ENCODE data around the gene GATB. TPM values are rescaled to one million over a fixed set of nuclear protein-coding genes. Genes with fewer than 3 reads are reported as not detected.

The GATB gene
- total and polyA plus RNA-seq, 10 of the 15 experiments (the other 5 are each of a cell fraction or from before 2014, with no cell fraction given): 20.5 to 37.3 (median 30.5) TPM

- no TSS peak for BruUV-seq (replicated peaks)
- H4K20me1 ChIP-seq (ENCODE audit: control insufficient read depth, insufficient read depth): no peaks in the 10 kb centered on the region
- no peak for DNase-seq (ENCODE audit: low read depth, low spot score)
- 66% methylated on average over 9 of the region's 9 CpGs for WGBS (ENCODE audit: insufficient coverage, insufficient replicate concordance, low lambda C conversion rate, missing lambda C conversion rate)
- H3K36me3 ChIP-seq (ENCODE audit: control insufficient read depth in 2 of 2, insufficient read depth in 2 of 2, low read length in 1 of 2): no peaks in the 10 kb centered on the region
- no peaks in the 10 kb centered on the region for H3K79me2 ChIP-seq (ENCODE audit: control insufficient read depth, insufficient read depth, low read length)
- CTCF ChIA-PET: no interaction called here
- FAIRE-seq: no peak
- H3K4me3 ChIP-seq: no peak overlapping the region
- no peak for TF ChIP-seq PAX5 (IDR thresholded peaks at IDR 0.05; ENCODE audit: borderline replicate concordance, low read depth, low read length)
- no peak for TF ChIP-seq BCLAF1 (IDR thresholded peaks at IDR 0.05)
- TF ChIP-seq MTA2 (IDR thresholded peaks at IDR 0.05; ENCODE audit: low read depth): no peak
- no peak for TF ChIP-seq NBN (IDR thresholded peaks at IDR 0.05)
- no peak for TF ChIP-seq HSF1 (IDR thresholded peaks at IDR 0.05; ENCODE audit: low read depth, low read length)
- in situ Hi-C loops (cut with MboI): no loop called here
- no peak overlapping the region for H3K4me2 ChIP-seq (ENCODE audit: control insufficient read depth, insufficient read depth)
- POLR2A ChIA-PET: no interaction called here
- H3K27ac ChIP-seq (ENCODE audit: control insufficient read depth, insufficient read depth): no peak overlapping the region
- intact Hi-C loops (cut with micrococcal nuclease; ENCODE audit: unreplicated experiment): no loop called here
- no peaks in the 10 kb centered on the region for H3K27me3 ChIP-seq (replicated peaks in 1 of 2; ENCODE audit: control insufficient read depth in 2 of 2, insufficient read depth in 2 of 2, low read length in 1 of 2)
- RAD21 ChIA-PET (ENCODE audit: unreplicated experiment): no interaction called here
- SMC1A ChIA-PET (ENCODE audit: uncharacterized antibody, unreplicated experiment): no interaction called here
- H2AFZ ChIP-seq (ENCODE audit: control insufficient read depth, low read depth, low read length): no peak overlapping the region
- H3K4me1 ChIP-seq (ENCODE audit: control insufficient read depth, insufficient read depth, low read length): no peaks in the 10 kb centered on the region
- no peak for ATAC-seq
- H3K9me3 ChIP-seq (replicated peaks; ENCODE audit: control insufficient read depth, insufficient read depth, low read length): no peaks in the 10 kb centered on the region
- no peak overlapping the region for H3K9ac ChIP-seq (ENCODE audit: control insufficient read depth, insufficient read depth, low read length)
Observed at GRCh38 chr4:151665785-151666127, 95.1 kb downstream of the GATB start.

Data from GM12878 (cell line).